Activated CD4-positive, alpha-beta T cell treated with anti-CD3 and anti-CD28 coated beads for 1 hour (primary cell): Measurements from ENCODE around the gene LYZL2.
"Not testable (repeated sequence)": the region's sequence is repeated elsewhere in the genome, so short reads cannot be mapped to it uniquely, and the experiment has no call there.

Experiments
- DNase-seq: peaks from one replicate; pipeline ENCODE4 v3.0.0-alpha.2; 2020

LYZL2 gene

GRCh38 chr10:30629653-30630052 lies at the start of gene LYZL2:
LYZL2 (minus strand) TSS chr10:30629753; CDS start chr10:30626915, 2,838 bp downstream.
- no peak for DNase-seq

GRCh38 chr10:30677616-30678015 lies 48.1 kb upstream of the LYZL2 start:
- not testable (repeated sequence) for DNase-seq

GRCh38 chr10:30677146-30677545 lies 47.6 kb upstream of the LYZL2 start:
- DNase-seq, result not testable (repeated sequence)

DNA sequence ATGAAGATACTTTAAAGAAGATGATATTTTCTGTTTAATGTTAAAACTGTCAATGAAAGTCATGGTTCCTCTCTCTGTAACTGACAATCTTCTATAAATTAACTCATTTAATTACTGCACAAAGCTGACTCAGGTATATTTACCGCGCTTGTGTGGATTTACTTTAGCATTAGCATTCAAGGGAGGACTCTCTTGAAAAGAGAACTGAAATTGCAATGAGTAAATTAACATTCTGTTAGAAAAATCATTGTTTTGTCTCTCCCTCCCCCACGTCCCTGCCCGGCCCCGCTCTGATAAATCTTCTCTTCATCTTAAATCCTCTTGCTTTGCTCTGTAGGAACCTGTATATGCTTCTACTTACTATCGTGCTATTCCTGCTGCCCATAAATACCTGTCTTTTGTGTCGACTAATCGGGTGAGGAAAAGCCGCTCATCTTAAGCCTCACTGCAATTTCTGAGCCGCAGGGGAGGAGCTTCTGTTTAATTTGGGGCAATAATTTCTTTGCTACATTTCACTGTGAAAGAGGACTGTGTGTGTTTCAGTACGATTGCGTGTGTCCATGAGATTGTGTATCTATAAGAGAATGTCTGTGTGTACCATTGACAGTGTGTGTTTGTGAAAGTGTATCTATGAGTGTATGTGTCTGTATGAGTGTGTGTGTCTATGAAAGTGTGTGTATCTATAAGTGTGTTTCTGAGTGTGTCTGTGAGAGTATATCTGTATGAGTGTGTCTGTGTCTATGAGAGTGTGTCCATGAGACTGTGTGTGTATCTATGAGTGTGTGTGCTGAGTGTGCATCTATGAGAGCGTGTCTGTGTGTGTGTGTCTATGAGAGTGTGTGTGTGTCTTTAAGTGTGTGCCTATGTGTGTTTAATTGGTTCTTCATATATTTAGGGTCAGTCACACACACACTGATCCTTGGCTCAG lies 46.5 kb upstream of the LYZL2 start:
- DNase-seq, result no peak

GRCh38 chr10:30674796-30675195 lies 45.2 kb upstream of the LYZL2 start:
- no peak for DNase-seq

- DNase-seq, result not testable (repeated sequence)
Measured at GRCh38 chr10:30673262-30673661, 43.7 kb upstream of the LYZL2 start.

DNA sequence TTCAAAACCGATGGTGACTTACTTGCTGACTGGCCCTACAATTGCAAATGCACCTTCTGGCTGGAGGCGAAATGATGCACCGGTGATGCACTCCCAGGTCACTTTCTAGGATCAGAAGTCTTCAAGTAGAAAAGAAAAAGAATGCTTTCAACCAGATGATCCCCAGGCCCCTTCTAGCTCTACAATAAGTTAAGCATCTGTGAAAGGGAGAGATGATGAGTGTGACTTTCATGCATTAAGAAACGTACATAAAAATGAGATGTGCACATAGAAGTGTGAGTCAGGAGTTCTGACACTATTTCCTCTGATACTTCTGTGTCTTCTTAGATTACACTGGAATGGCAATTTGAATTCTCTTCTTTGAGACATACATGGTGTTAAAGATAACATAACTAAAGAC lies 42.8 kb upstream of the LYZL2 start:
- DNase-seq, result not testable (repeated sequence)

- no peak for DNase-seq
Measured at GRCh38 chr10:30671026-30671616, 41.6 kb upstream of the LYZL2 start.

DNA sequence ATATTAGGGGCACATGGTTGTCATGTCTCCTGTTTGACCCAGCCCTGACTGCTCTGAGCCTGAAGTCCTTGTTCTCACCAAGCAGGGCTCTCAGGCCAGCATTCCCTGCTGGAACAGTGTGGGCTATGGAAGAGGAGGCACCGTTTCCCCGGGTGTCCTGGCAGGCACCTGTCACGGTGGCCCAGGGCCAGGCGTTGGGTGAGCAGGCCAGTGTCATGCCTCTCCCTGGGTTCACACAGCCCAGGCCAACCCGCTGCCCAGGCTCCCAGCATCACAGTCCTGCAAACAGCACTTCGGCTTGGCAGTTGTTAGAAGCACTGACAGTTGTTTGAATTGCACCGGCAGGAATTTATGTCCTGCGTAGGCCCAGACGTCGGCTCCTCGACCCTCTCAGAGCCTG lies 38.4 kb upstream of the LYZL2 start:
- DNase-seq, result not testable (repeated sequence)

DNA sequence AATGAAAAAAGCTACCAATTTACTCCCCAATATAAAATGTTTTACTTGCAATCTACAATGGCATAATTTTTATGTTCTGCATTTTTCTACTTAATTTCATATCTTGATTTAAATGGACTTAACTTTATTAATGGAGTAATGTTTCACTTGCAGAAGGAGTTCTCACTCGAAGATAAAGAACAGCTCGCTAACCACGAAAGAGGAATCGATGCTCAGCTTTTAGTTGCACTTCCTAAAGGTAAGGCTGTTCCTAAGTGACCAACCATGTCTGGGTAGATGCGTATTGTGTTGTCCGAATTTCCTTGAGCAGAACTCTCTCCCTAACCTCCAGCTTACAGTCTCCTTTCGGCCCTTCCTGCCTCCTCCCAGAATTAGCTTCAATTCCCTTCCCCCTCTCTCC lies 33.9 kb upstream of the LYZL2 start:
- not testable (repeated sequence) for DNase-seq

DNA sequence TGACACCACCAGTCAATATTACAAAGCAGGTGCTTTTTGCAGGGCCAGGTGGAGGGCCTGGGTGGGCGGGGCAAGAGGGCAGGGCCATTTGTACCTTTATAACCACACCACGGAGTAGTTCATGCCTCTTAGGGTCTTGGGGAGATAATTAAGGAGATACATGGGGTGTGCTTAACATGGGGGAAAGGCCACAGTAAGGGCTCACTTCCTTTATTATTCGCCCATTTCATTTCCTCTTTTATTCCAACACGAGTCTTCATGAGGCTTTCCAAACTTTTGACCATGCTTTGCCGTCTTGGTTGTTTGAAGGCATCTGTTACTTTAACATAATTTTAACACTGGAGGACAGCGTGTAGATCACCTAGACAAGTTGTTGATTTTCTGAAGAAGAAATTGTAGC lies 33.3 kb upstream of the LYZL2 start:
- DNase-seq, result no peak

DNA sequence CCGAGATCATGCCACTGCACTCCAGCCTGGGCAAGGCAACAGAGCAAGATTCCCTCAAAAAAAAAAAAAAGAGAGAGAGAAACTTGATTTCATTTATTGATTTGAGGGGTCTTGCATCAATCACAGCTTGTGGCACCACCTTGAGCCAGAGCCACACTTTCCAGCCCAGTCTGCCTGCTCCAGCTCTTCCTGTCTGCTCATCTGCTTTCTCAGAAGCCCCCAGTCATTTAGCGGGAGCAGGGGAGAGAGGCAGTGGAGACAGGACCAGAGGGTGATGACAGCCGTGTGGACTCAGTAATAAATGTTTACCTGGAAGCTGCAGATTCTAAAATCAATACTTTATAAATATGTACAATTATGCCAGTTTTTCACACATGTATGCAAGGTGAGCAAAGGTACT lies 30.8 kb upstream of the LYZL2 start:
- not testable (repeated sequence) for DNase-seq

GRCh38 chr10:30656233-30656632 lies 26.7 kb upstream of the LYZL2 start:
- no peak for DNase-seq

DNA sequence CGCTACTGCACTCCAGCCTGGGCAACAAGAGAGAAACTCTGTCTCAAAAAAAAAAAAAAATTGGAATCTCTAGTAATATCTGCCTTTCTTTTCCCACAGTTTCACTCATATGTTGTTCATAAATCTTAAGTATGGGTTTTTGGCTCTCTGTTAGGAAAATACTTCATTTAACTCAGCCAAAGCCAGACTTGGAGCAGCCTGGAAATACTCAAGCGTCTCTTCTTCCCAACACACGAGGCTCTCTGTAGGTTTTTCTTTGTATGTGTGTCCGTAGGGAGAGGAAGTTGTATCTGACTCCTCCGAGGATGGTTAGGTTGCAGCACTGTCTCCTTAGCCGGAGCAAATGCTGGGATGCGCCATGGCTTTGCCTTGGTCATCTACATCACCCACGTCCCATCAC lies 25.4 kb upstream of the LYZL2 start:
- DNase-seq, result not testable (repeated sequence)

GRCh38 chr10:30651470-30652397 lies 22.2 kb upstream of the LYZL2 start:
- not testable (repeated sequence) for DNase-seq

- DNase-seq, result no peak
Measured at GRCh38 chr10:30647089-30647488, 17.5 kb upstream of the LYZL2 start.

GRCh38 chr10:30645340-30645827 lies 15.8 kb upstream of the LYZL2 start:
- no peak for DNase-seq

GRCh38 chr10:30644408-30644861 lies 14.9 kb upstream of the LYZL2 start:
- DNase-seq, result not testable (repeated sequence)

- not testable (repeated sequence) for DNase-seq
Measured at GRCh38 chr10:30643557-30644199, 14.1 kb upstream of the LYZL2 start.

DNA sequence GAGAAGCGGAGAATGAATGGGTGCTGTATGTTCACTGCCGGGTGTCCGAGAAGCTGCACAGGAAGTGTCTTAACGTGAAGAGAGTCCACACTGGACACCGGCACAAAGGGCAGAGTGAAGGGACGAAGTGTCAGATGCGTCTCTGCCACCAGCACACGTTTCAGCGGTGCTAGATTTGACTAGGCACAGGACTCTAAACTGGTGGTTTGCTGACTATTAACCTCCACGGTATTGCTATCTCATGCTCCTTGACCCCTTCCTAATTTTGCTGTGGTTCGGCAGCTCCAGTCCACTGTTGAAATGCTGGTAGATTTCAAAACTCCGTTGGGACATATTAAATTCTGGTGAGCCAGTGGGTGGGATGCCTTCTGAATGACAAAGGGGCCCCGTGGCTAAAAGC lies 13.3 kb upstream of the LYZL2 start:
- DNase-seq, result not testable (repeated sequence)

DNA sequence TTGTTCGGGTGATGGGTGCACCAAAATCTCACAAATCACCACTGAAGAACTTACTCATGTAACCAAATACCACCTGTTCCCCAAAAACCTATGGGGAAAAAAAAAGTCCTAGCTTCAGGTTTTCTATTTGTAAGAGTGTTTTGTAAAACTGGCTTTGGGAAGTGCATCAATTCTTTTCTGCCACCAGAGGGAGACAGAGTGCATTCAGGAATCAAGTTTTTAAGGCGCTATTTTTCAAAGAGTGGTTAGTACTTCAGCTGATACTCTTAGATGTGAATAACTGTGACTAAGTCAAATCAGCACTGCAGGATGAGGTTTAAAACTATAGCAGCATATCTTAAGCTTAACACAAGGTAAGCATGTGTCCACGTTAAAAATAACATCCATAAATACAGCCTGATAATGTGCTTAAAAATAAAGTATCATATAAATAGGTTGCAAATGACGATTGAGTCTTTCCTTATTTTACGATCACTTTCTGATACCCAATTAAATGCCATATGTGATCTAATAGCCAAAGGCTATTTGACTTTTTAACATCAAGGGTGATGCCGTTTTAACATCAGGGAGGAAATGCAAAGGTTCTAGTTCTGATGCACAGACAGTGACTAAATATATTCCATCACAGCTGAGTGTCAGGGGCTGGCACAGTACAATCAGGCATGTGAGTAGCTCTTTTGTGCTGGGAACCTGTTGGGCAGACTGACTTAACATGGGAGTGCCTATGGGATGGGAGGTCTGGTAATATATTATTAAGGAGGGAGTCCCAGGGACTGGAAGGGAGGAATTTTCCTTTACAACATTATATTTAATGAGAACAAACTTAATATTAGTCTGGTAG lies 10.6 kb upstream of the LYZL2 start:
- no peak for DNase-seq
